CD14-positive monocyte (primary cell): ENCODE data around the gene STK32C. TPM values are rescaled to one million over a fixed set of nuclear protein-coding genes. Genes with fewer than 3 reads are reported as not detected.

ENCODE experiments used
- DNase-seq, 3 donors: peaks; one replicate each; pipeline ENCODE4 v3.0.0-alpha.2; 2011 to 2022
- H2AFZ ChIP-seq: 2 replicates; pipeline ENCODE4 v1.6.0; 2012; ENCODE audit warnings: mild to moderate bottlenecking, low read depth, low read length, inconsistent platforms; ENCODE audit not compliant: insufficient read depth, poor library complexity, severe bottlenecking
- H3K27ac ChIP-seq, 2 donors: 1 replicate in 1 of 2; 2 replicates in 1 of 2; pipeline ENCODE4 v1.5.1; 2012 to 2013; ENCODE audit warnings: low read length in 2 of 2, control low read depth in 1 of 2, inconsistent platforms in 1 of 2, low read depth in 1 of 2, mild to moderate bottlenecking in 1 of 2
- H3K27me3 ChIP-seq, 2 donors: one replicate each; pipeline versions ENCODE4 v1.6.0 to v1.6.1; 2011 to 2013; ENCODE audit warnings: low read length in 2 of 2; ENCODE audit not compliant: control insufficient read depth in 2 of 2, insufficient read depth in 2 of 2
- H3K36me3 ChIP-seq, 2 donors: replicated peaks in 1 of 2; 1 replicate in 1 of 2; 2 replicates in 1 of 2; pipeline versions ENCODE4 v1.5.1 to v1.6.1; 2012 to 2013; ENCODE audit warnings: low read length in 2 of 2, control low read depth in 1 of 2, inconsistent platforms in 1 of 2, mild to moderate bottlenecking in 1 of 2; ENCODE audit not compliant: insufficient read depth in 2 of 2, control insufficient read depth in 1 of 2
- H3K4me1 ChIP-seq, 2 donors: 1 replicate in 1 of 2; 2 replicates in 1 of 2; pipeline versions ENCODE4 v1.5.1 to v1.6.1; 2012 to 2013; ENCODE audit warnings: low read length in 2 of 2, control low read depth in 1 of 2, inconsistent platforms in 1 of 2, mild to moderate bottlenecking in 1 of 2, moderate library complexity in 1 of 2; ENCODE audit not compliant: insufficient read depth in 2 of 2, control insufficient read depth in 1 of 2
- H3K4me2 ChIP-seq: replicated peaks from 2 replicates; pipeline ENCODE3; 2012; ENCODE audit warnings: low read length, moderate library complexity, mild to moderate bottlenecking; ENCODE audit not compliant: poor library complexity, severe bottlenecking; ENCODE audit errors: extremely low read depth
- H3K4me3 ChIP-seq, 3 experiments: fragments of 200-600 bp in 1 of 3; sonication (generic) in 1 of 3; replicated peaks in 1 of 3; 1 replicate in 2 of 3; 2 replicates in 1 of 3; pipeline ENCODE4 v1.5.1; 2011 to 2013; ENCODE audit warnings: low read length in 3 of 3, mild to moderate bottlenecking in 3 of 3, control low read depth in 2 of 3, low read depth in 2 of 3, inconsistent platforms in 1 of 3, moderate library complexity in 1 of 3
- H3K79me2 ChIP-seq: 2 replicates; pipeline ENCODE4 v1.6.0; 2012; ENCODE audit warnings: mild to moderate bottlenecking, control low read depth, inconsistent platforms, low read length, moderate library complexity; ENCODE audit not compliant: insufficient read depth
- H3K9ac ChIP-seq: 2 replicates; pipeline ENCODE4 v1.6.0; 2017; ENCODE audit warnings: low read length, mild to moderate bottlenecking; ENCODE audit not compliant: insufficient read depth, poor library complexity, severe bottlenecking
- H3K9me3 ChIP-seq, 2 donors: replicated peaks in 1 of 2; 1 replicate in 1 of 2; 2 replicates in 1 of 2; pipeline versions ENCODE4 v1.5.1 to v1.6.1; 2012 to 2013; ENCODE audit warnings: low read length in 2 of 2, control low read depth in 1 of 2; ENCODE audit not compliant: control insufficient read depth in 1 of 2, insufficient read depth in 1 of 2
- H4K20me1 ChIP-seq: 2 replicates; pipeline ENCODE4 v1.6.0; 2012; ENCODE audit warnings: mild to moderate bottlenecking, low read length, control low read depth, moderate library complexity; ENCODE audit not compliant: insufficient read depth
- H3K27ac Mint-ChIP-seq, 7 donors: one replicate each; pipeline ENCODE4 v1.8.0; 2020; ENCODE audit warnings: mild to moderate bottlenecking in 7 of 7, mixed read lengths in 7 of 7, moderate library complexity in 6 of 7, inconsistent platforms in 2 of 7
- H3K27me3 Mint-ChIP-seq, 3 donors: one replicate each; pipeline ENCODE4 v1.8.0; 2021 to 2022; ENCODE audit warnings: low read depth in 3 of 3, mild to moderate bottlenecking in 3 of 3, mixed read lengths in 3 of 3, moderate library complexity in 3 of 3, inconsistent platforms in 1 of 3
- H3K36me3 Mint-ChIP-seq, 2 donors: one replicate each; pipeline ENCODE4 v1.8.0; 2020; ENCODE audit warnings: mixed read lengths in 2 of 2, inconsistent platforms in 1 of 2, mild to moderate bottlenecking in 1 of 2
- H3K4me1 Mint-ChIP-seq: one replicate; pipeline ENCODE4 v1.8.0; 2020; ENCODE audit warnings: mild to moderate bottlenecking, mixed read lengths
- H3K4me3 Mint-ChIP-seq, 2 donors: one replicate each; pipeline ENCODE4 v1.8.0; 2020; ENCODE audit warnings: mild to moderate bottlenecking in 2 of 2, mixed read lengths in 2 of 2, moderate library complexity in 1 of 2
- H3K9me3 Mint-ChIP-seq, 7 donors: one replicate each; pipeline ENCODE4 v1.8.0; 2020 to 2022; ENCODE audit warnings: mixed read lengths in 7 of 7, mild to moderate bottlenecking in 6 of 7, moderate library complexity in 6 of 7, inconsistent platforms in 2 of 7
- CTCF ChIP-seq: fragments of 200-600 bp; IDR thresholded peaks from one replicate; pipeline ENCODE4 v1.8.0; 2022; ENCODE audit warnings: antibody characterized with exemption, mild to moderate bottlenecking
- WGBS: methylation state at CpG from one replicate; pipeline ENCODE4 v1.1.5; 2013; ENCODE audit warnings: missing lambda C conversion rate; ENCODE audit not compliant: insufficient coverage; 5-methylcytosine and 5-hydroxymethylcytosine counted together
- intact Hi-C, 2 donors: fragments of 100-400 bp; cut with micrococcal nuclease; formaldehyde crosslinking; loops; one replicate each; pipeline versions ENCODE4 v1.15.0 to v1.15.1; 2023
- polyA plus RNA-seq, 3 donors: library from polyadenylated mRNA; depleted of rRNA in 1 of 3; unstranded in 2 of 3; stranded (reverse) in 1 of 3; fragments of 300-500 nt in 2 of 3; fragments of >200 nt in 1 of 3; fragmentation: Illumina TruSeq in 2 of 3; gene quantifications; 1 replicate in 2 of 3; 2 replicates in 1 of 3; pipeline ENCODE4 v1.2.3, GENCODE V29; 2012 to 2021

Gene STK32C
- polyA plus RNA-seq, 3 donors = 13.6 to 22.8 (median 18.4) TPM

DNA sequence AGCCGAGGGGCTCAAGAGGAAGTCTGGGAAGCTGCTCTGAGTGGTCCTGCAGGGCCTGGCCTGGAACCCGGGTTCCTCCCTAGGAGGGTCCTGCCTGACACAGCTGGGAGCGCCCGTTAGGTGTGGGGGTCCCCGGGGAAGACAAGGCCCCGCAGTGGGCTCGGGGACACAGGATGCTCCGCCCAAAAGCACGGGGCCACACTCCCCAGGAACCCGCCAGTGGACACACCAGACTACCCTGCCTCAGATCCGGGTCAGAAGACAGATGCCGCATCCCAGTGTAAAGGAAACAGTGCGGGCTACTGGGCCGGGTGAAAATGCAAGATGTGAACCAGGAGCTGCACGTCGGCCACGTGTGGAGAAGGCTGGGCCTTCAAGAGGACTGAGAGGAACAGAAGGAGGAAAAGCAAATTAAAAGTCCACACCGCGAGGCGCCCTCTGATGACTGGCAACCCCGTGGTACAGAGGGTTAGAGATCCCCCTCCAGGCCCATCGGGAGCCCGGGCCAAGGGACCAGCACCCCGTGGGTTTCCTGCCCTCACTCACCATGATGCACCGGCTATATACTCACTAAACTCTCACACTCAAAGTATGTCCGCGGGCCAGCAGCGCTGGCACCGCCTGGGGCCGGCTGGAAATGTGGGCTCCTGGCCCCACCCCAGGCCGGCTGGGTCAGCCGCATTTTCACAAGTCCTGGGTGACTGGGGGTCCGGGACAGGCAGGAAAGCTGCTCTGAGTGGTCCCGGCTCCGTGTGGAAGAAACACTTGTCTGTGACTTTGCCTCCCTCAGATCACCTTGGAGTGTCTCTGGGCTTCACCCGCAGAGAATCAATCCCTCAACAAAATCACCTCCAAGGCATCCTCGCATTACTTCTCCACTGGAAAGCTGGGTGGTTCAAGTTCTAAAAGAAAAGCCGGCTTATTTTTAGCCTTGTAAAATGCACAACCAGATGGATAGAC lies 6.1 kb downstream of the STK32C start:
- H3K36me3 Mint-ChIP-seq = peaks cover 13 to 14% of the 10 kb centered on the region in 2 donors
- H3K4me3 Mint-ChIP-seq = no peak overlapping the region
- Histone ChIP-seq H3K27ac (no peak overlapping the region), H3K4me3 (no peak overlapping the region), H3K36me3 (no peaks in the 10 kb centered on the region), H2AFZ (no peak overlapping the region), H3K9me3 (no peaks in the 10 kb centered on the region), H3K9ac (no peak overlapping the region), H3K4me1 (peaks cover 4 to 5% of the 10 kb centered on the region in 2 donors), H3K4me2 (no peak overlapping the region), H4K20me1 (peaks cover 90% of the 10 kb centered on the region), H3K27me3 (peaks cover 1 to 15% of the 10 kb centered on the region in 2 donors), H3K79me2 (peaks cover 11% of the 10 kb centered on the region)
- 92% methylated on average over 28 of the region's 38 CpGs for WGBS
- intact Hi-C loops = loop anchor here (10.0 kb wide), 4 partner anchors 67 to 1073 kb away; partner anchors contain the start of genes ECHS1 (in 1 of the 2), INPP5A (in 1 of the 2) and PAOX (in 1 of the 2)
- TF ChIP-seq CTCF = no peak
- H3K27ac Mint-ChIP-seq = no peak overlapping the region
- peaks cover 0 to 8% (median 5%) of the 10 kb centered on the region in 7 donors for H3K9me3 Mint-ChIP-seq
- no peak for DNase-seq
- H3K4me1 Mint-ChIP-seq = peaks cover 27% of the 10 kb centered on the region
- H3K27me3 Mint-ChIP-seq = peaks cover 12 to 36% (median 17%) of the 10 kb centered on the region in 3 donors

- no peak for TF ChIP-seq CTCF
- H3K27ac ChIP-seq = no peak overlapping the region
- no peak overlapping the region for H3K27ac Mint-ChIP-seq
- no peaks in the 10 kb centered on the region for H3K36me3 ChIP-seq
- H3K36me3 Mint-ChIP-seq = peaks cover 4% of the 10 kb centered on the region in 2 donors
- H3K9me3 Mint-ChIP-seq = peaks cover 0 to under 1% (median 0%) of the 10 kb centered on the region in 7 donors
- H3K4me1 ChIP-seq = no peaks in the 10 kb centered on the region
- H3K4me2 ChIP-seq = no peak overlapping the region
- no peak overlapping the region for H3K9ac ChIP-seq
- peaks cover 19% of the 10 kb centered on the region for H3K4me1 Mint-ChIP-seq
- DNase-seq = no peak
- H3K79me2 ChIP-seq = peaks cover 3% of the 10 kb centered on the region
- H2AFZ ChIP-seq = no peak overlapping the region
- H3K4me3 ChIP-seq = no peak overlapping the region
- peaks cover 3 to 29% (median 8%) of the 10 kb centered on the region in 3 donors for H3K27me3 Mint-ChIP-seq
- WGBS = 73% methylated on average over 6 of the region's 10 CpGs
- peaks cover 0 to 5% of the 10 kb centered on the region in 2 donors for H3K27me3 ChIP-seq
- intact Hi-C loops = loop anchor here (10.0 kb wide), 4 partner anchors 66 to 1074 kb away; partner anchors contain the start of genes ECHS1 (in 1 of the 2), INPP5A (in 1 of the 2) and PAOX (in 1 of the 2)
- H4K20me1 ChIP-seq = peaks cover 90% of the 10 kb centered on the region
- no peak overlapping the region for H3K4me3 Mint-ChIP-seq
- no peaks in the 10 kb centered on the region for H3K9me3 ChIP-seq
Measured at GRCh38 chr10:132300582-132300981, 7.2 kb downstream of the STK32C start.
